GM21786 (cell line): Measurements from ENCODE around the gene NPAP1.
"Not testable (repeated sequence)": the region's sequence is repeated elsewhere in the genome, so short reads cannot be mapped to it uniquely, and the experiment has no call there.

ENCODE experiments used
- ATAC-seq: cut with Tn5 transposase; IDR thresholded peaks from one replicate; pipeline ENCODE4 v1.9.1; 2021; ENCODE audit not compliant: unreplicated experiment

Gene NPAP1, protein sequence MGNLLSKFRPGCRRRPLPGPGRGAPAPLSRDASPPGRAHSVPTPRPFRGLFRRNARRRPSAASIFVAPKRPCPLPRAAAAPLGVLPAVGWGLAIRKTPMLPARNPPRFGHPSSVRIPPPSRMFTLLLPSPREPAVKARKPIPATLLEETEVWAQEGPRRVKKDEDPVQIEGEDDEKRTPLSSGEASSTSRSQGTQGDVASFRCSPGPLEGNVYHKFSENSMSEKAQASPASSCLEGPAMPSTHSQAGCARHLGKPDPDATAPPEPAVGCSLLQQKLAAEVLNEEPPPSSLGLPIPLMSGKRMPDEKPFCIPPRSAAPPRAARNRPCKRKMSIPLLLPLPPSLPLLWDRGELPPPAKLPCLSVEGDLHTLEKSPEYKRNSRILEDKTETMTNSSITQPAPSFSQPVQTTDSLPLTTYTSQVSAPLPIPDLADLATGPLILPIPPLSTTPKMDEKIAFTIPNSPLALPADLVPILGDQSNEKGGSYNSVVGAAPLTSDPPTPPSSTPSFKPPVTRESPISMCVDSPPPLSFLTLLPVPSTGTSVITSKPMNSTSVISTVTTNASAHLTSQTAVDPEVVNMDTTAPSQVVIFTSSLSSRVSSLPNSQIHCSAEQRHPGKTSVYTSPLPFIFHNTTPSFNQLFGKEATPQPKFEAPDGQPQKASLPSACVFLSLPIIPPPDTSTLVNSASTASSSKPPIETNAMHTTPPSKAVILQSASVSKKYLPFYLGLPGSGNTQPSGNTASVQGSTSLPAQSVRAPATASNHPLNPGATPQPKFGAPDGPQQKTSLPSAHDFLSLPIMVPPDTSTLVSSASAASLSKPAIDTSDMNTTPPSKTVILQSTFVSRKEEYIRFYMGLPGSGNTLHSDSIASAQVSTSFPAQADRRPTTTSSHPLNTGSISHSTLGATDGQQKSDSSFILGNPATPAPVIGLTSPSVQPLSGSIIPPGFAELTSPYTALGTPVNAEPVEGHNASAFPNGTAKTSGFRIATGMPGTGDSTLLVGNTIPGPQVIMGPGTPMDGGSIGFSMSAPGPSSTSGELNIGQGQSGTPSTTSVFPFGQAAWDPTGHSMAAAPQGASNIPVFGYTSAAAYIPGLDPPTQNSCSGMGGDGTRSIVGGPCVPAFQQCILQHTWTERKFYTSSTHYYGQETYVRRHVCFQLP

DNA sequence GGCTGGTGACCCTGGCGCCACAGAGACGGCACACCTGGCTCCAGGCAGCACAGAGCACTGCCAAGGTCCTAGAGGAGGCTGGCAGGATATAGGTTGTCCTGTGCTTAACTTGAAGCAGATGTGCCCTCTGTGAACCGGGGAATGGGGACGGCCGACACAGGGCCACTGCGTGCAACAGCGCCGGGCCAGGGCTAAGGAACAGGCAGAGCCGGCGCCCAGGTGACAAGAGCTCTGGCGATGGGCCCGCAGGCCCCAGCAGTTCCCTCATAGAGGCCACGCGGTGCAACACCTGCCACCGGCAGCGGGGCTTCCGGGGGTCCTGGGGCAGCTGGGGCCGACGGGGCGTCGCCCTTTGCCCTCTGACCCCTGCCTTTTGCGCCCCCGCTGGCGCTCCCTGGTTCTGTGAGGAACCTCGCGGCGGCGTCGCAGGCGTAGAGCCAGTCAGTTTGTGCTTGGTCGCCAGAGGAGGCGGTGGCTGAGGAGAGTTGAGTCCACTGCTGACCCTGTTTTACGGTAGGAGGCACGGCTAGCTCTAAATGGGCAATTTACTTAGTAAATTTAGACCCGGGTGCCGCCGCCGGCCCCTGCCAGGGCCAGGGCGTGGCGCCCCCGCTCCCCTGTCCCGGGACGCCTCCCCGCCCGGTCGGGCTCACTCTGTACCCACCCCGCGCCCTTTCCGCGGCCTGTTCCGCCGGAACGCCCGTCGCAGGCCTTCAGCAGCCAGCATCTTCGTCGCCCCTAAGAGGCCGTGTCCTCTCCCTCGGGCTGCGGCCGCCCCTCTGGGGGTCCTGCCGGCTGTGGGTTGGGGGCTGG lies at the start of gene NPAP1:
Gene NPAP1 (plus strand): TSS at position 444 of the 813 bp plus-strand sequence. CDS start 93 bp downstream, at position 537.
- ATAC-seq = no peak

DNA sequence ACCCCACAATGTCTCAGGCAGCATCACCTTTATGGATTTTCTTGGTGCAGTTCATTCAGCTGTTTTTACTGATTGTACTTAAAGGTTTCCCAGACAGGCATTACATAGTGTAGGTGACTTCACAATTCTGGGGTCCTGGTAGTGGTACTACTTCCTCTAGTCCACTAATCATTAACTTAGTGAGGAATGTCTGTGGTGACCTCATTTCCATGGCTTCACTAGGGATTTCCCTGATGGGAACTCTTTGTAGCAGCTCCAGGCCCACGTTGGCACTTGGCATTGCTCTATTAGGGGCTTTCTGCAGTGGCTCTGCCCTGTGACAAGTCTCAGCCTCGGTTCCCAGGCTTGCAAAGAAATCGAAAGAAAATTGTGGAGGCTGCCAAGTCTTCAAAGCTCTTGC lies 48.1 kb upstream of the NPAP1 start:
- no peak for ATAC-seq

DNA sequence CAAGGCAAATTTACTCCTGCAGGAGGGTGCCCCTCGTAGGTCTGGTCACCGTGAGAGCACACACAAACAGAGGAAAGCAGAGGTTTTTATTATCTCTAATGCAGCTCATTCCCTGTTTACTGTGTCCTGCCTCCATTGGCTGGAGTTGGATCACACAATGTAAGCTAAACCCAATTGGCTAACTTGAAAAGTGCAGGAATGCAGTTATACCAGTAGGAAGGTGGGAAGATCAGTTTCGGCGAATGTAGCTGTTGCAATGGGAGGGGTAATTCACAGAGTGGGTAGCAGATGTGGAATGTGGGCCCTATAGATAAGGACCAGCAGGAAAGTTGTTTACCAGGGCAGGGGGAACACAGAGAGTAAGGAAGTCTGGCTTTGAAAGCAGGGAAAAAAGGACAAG lies 42.5 kb upstream of the NPAP1 start:
- ATAC-seq = no peak

DNA sequence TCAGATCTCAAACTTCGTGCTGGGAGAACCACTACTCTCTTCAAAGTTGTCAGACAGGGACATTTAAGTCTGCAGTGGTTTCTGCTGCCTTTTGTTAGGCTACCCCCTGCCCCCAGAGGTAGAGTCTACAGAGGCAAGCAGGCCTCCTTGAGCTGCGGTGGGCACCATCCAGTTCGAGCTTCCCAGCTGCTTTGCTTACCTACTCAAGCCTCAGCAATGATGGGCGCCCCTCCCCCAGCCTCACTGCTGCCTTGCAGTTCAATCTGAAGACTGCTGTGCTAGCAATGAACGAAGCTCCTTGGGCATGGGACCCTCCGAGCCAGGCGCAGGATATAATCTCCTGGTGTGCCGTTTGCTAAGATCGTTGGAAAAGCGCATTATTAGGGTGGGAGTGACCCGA lies 36.2 kb upstream of the NPAP1 start:
- ATAC-seq = not testable (repeated sequence)

DNA sequence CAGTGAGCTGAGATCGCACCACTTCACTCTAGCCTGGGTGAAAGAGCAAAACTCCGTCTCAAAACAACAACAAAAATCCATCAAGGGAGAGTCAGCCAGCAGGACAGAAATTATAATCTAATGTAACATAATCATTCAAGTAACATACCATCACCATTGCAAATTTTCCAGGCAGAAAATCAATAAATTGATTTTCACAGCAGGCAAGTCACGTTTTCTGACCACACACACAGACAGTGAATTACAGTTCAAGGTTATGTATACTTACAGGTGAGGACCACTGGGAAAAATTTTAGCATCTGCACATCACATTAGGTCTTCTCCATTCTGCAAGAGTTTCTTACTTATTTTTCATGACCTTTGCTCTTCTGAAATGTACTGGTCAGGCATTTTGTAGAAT lies 29.9 kb upstream of the NPAP1 start:
- no peak for ATAC-seq

DNA sequence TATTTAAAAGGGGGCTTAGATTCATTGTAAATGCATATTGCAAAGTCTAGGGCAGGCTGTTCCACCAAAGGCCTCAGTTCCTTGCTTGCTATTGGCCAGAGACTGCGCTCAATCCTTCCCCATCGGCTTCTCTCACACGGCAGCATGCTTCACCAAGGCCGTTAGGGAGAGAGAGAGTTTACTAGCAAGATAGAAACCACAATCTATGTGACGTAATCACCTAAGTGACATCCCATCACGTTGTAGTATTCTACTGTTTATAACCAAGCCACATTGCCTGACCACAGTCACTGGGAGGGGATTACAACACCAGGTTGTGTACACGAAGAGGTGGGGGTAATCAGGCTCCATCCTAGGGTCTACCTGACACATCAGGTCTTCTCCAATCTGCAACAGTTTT lies 16.0 kb upstream of the NPAP1 start:
- ATAC-seq = no peak

DNA sequence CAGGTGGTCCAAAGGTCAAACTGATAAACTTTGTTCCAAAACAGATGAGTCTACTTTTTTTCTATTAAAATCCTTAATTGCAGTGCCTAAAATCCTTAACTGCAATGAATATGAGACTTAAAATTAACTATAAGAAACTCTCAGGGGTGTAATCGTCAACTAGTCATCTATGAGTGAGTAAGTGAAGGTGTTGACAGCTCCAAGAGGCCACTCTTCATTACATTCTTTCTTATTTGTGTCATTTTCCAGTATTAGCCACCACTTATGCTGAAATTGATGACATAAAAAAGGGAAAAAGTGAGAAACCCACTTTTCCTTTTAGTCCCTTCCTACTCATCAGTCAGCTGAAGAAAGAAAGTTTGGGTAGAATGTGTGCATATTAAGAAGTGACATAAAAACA lies 12.6 kb upstream of the NPAP1 start:
- ATAC-seq = no peak

DNA sequence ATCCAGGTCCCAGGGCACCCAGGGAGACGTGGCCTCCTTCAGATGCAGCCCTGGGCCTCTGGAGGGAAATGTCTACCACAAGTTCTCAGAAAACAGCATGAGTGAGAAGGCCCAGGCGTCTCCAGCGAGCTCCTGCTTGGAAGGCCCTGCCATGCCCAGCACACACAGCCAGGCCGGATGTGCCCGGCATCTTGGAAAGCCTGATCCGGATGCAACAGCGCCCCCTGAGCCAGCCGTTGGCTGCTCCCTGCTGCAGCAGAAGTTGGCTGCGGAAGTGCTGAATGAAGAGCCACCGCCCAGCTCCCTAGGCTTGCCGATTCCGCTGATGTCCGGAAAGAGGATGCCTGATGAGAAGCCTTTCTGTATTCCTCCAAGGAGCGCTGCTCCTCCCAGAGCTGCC lies 856 bp downstream of the NPAP1 start:
- no peak for ATAC-seq

DNA sequence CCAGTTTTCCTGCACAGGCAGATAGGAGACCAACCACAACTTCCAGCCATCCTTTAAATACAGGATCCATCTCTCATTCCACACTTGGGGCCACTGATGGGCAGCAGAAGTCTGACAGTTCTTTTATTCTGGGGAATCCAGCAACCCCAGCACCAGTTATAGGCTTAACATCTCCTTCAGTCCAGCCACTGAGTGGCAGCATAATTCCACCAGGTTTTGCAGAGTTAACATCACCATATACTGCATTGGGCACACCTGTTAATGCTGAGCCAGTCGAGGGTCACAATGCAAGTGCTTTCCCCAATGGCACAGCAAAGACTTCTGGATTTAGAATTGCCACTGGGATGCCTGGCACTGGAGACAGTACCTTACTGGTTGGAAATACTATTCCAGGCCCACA lies 2.9 kb downstream of the NPAP1 start:
- ATAC-seq = no peak

DNA sequence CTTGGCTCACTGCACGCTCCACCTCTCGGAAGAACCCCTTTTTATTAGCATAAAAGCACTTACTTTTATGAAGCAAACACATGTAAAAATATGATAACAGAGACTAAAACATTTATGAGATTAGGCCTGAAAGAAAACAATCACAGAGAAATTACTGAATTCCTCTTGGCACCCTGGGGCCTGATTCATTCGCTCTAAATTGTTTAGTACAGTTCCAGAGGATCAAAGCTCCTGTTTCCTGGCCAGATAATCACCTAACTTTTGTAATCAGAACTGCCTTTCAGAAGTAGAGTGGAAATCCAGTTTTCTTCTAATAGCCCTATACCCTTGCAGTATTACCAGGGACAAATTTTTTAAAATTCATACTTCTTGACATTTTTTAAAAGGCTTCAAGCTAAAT lies 6.4 kb downstream of the NPAP1 start:
- ATAC-seq = no peak

DNA sequence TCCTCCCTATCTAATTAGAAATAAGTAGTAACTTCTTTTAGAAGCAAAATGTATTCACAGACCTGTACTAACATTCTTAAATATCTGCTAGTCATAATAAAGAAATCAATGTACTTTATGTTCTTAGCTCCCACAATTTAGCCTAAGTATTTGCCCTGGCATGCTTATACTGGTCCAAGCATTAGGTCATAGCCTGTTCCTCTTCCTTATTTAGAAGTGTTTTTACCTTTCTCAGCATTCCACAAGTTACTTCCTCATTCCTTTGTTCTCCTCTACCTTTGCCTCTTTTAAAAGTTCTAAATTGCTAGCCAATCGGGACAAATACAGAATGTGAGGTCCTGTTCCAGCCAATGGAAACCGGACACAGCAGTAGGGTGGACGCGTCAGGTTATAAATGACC lies 7.3 kb downstream of the NPAP1 start:
- ATAC-seq = not testable (repeated sequence)

DNA sequence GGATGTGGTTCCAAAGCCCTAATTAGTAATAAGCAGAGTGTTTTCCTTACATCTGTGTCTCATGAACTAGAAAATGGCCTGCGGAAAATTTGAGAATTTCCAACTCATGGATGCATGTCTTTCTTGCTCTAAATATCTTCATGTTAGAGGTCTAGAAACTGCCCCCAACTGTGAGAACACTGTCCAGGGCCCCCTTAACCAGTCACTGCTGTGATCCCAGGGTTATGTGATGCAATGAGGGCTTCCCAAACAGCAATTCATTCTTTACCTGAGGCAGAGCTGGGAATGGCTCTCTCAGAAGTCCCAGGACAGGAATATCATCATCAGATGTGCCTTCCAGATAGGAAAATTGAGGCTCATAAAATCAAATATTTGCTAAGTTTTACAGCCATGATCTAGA lies 8.2 kb downstream of the NPAP1 start:
- no peak for ATAC-seq

DNA sequence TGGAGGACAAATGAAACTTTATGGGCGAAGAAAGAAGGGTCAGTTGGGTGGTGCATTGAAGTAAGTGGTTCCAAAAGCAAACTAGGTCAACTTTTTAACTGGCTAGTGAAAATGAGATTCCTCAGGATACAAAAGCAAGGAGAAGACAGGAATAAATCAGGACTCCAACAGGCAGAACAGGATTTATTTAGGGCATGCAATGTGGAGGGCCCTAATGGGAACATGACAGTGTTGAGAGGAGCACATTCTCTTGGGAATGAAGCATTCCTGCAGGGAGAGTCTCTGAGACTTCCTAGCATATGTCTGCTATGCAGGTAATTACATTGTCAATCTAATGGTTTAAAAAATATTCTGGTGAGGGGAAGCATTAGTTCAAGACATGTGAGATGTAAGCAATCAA lies 8.7 kb downstream of the NPAP1 start:
- ATAC-seq = no peak

DNA sequence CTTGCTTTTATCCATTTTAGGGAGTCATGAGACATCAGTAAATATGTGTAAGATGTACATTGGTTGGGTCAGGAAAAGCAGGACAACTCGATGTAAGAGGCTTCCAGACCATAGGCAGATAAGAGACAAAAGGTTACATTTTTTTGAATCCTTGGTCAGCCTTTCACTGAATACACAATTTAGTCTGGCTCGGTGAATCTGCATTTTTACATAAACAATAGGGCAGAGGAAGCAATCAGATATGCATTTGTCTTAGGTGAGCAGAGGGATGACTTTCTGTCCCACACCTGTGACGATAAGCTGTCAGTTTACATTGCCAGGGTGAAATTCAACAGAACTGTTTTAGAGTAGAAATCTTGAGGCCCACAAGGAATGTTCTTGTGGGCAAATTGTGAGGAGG lies 20.6 kb downstream of the NPAP1 start:
- no peak for ATAC-seq

DNA sequence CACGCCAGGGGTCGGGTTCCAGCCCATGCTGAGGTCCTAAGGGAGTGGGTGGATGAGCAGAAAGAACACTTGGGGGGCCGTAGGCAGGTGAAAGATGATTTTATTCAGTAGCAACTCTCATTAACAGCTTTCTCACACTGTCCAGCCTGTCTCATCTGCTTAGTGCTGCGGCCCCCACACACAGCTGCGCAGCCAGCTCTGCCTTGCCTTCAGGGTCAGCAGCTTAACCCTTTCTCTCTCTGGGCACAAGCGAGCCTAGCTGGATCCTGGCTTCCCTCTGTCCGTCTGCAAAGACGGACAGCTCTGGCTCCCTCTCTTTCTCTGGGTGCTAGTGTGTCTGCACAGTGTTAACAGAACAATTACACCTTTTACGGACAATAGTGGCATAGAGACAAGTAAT lies 21.3 kb downstream of the NPAP1 start:
- no peak for ATAC-seq

DNA sequence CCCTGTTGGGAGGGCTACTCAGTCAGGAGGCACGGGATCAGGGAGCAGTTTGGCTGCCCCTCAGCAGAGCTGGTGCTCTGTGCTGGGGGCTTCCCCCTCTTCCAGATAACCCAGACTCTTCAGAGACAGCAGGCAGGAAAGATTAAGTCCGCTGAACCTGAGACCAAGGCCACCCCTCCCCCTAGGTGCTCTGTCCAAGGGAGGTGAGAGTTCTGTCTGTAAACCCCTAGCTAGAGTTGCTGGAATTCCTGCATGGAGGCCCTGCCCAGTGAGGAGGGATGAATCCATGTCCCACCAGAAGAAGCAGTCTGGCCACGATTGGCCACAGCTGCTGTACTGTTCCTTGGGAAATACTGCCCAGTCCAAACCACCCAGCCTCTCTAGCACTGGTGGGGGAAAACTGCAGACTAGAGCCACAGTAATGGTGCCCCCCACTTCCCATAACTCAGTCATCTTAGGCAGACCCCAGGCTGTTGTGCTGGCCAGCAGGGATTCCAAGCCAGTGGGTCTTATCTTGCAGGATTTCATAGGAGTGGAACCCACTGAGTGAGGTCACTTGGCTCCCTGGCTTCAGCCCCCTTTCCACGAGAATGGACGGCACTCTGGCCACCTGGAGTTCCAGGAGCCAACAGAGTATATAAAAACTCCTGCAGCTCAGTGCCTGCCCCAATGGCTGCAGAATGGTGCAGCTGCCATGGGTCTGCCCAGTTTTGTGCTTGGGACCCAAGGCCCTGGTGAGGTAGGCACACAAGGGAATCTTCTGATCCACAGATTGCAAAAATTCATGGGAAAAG lies 42.9 kb downstream of the NPAP1 start:
- no peak for ATAC-seq

DNA sequence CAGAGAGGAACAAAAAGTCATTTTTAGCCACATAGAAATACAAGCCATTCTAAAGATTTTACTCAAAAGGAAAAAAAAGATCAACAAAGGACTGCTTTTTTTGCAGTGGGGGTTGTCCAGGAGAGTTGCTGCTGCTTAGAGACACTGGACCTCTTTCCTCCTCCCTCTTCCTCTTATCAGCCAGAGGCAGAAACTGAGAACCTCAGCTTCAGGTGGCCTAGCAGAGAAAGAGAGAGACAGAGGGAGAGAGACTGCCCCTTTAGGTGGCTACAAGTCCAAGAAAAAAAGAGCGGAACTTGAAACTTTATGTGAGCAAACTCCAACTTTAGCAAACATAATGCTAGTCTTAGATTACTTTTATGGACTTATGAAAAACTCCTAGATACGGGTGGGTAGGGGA lies 54.2 kb downstream of the NPAP1 start:
- no peak for ATAC-seq
